WERI-Rb-1 (cell line): ENCODE measurements around the gene PDP2.
"Not testable (repeated sequence)": the region's sequence is repeated elsewhere in the genome, so short reads cannot be mapped to it uniquely, and the experiment has no call there.

Experiments
- DNase-seq: peaks from one replicate; pipeline ENCODE4 v3.0.0-alpha.2; 2020
- H3K27ac ChIP-seq: fragments of 250-450 bp; sonication (Bioruptor Pico); 2 replicates; pipeline ENCODE4 v1.5.1; 2020; ENCODE audit warnings: mild to moderate bottlenecking, moderate library complexity
- H3K27me3 ChIP-seq: fragments of 250-450 bp; sonication (Bioruptor Pico); 2 replicates; pipeline ENCODE4 v1.5.1; 2021; ENCODE audit warnings: mild to moderate bottlenecking, low read depth, moderate library complexity; ENCODE audit not compliant: insufficient read depth, severe bottlenecking
- H3K36me3 ChIP-seq: fragments of 250-450 bp; sonication (Bioruptor Pico); 2 replicates; pipeline ENCODE4 v1.5.1; 2020; ENCODE audit warnings: mild to moderate bottlenecking, moderate library complexity
- H3K4me3 ChIP-seq: 2 replicates; pipeline ENCODE4 v1.5.1; 2011; ENCODE audit warnings: low read depth, mild to moderate bottlenecking, control low read depth, low read length
- H3K9me3 ChIP-seq: fragments of 250-450 bp; sonication (Bioruptor Pico); 2 replicates; pipeline ENCODE4 v1.5.1; 2021; ENCODE audit warnings: mild to moderate bottlenecking, moderate library complexity; ENCODE audit not compliant: severe bottlenecking
- TF ChIP-seq, protein P1 (sequence below): IDR thresholded peaks from 2 replicates; pipeline ENCODE4 v1.5.1; 2011; ENCODE audit warnings: low read depth, mild to moderate bottlenecking, control low read depth, inconsistent platforms, low read length

The PDP2 gene

DNA sequence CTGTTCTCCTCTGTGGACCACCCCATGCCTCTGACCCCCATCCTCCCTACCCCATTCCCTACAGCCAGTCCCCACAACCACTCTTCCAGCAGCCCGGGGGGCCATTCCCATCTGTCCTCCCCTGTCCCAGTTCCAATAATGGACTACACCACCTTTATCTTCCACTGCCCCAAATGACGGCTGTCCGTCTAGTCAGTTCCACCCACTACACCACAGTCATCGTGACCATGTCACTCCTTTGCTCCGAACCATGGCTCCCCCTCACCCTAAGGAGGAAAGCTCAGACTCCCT lies 15.3 kb downstream of the PDP2 start:
- TF ChIP-seq, protein P1, sequence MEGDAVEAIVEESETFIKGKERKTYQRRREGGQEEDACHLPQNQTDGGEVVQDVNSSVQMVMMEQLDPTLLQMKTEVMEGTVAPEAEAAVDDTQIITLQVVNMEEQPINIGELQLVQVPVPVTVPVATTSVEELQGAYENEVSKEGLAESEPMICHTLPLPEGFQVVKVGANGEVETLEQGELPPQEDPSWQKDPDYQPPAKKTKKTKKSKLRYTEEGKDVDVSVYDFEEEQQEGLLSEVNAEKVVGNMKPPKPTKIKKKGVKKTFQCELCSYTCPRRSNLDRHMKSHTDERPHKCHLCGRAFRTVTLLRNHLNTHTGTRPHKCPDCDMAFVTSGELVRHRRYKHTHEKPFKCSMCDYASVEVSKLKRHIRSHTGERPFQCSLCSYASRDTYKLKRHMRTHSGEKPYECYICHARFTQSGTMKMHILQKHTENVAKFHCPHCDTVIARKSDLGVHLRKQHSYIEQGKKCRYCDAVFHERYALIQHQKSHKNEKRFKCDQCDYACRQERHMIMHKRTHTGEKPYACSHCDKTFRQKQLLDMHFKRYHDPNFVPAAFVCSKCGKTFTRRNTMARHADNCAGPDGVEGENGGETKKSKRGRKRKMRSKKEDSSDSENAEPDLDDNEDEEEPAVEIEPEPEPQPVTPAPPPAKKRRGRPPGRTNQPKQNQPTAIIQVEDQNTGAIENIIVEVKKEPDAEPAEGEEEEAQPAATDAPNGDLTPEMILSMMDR, result no peak
- no peaks in the 10 kb centered on the region for H3K27me3 ChIP-seq
- no peak overlapping the region for H3K4me3 ChIP-seq
- no peak for DNase-seq
- H3K9me3 ChIP-seq, result no peaks in the 10 kb centered on the region
- no peaks in the 10 kb centered on the region for H3K36me3 ChIP-seq
- H3K27ac ChIP-seq, result peak overlapping the region; percentile 71

DNA sequence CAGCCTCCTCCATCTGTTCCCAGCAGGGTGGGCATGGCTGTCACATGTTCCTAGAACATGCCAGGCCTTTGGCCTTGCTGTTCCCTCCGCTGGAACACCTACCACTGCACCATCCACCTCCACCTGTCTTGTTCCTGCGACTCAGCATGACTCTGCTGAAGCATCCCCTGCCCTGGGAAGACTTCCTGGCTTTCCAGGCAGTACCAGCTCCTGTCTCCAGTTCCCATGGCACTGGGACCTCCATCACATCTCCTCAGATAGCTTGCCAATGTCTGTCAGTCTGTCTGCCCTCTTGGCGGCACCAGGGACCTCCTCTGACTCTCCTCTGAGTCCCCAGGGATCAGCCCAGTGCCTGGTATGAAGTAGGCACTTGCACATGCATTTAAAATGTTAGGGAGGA lies 15.7 kb downstream of the PDP2 start:
- no peak for DNase-seq

DNA sequence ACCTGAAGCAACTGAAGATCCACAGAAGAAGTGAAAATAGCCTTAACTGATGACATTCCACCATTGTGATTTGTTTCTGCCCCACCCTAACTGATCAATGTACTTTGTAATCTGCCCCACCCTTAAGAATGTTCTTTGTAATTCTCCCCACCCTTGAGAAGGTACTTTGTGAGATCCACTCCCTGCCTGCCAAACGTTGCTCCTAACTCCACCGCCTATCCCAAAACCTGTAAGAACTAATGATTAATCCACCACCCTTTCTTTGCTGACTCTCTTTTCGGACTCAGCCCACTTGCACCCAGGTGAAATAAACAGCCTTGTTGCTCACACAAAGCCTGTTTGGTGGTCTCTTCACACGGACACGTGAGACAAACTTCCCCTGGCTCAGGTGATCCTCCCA lies 16.4 kb downstream of the PDP2 start:
- peak overlapping the region; percentile 71 for H3K27ac ChIP-seq
- H3K9me3 ChIP-seq, H3K4me3 ChIP-seq, H3K27me3 ChIP-seq, H3K36me3 ChIP-seq, DNase-seq: not testable (repeated sequence)

More for the DNA sequence above, 15.7 kb downstream of the PDP2 start:
- Histone ChIP-seq H3K27me3 (no peaks in the 10 kb centered on the region), H3K9me3 (no peaks in the 10 kb centered on the region), H3K36me3 (no peaks in the 10 kb centered on the region), H3K27ac (peak overlapping the region; percentile 71), H3K4me3 (no peak overlapping the region)
- TF ChIP-seq, protein P1, result no peak

GRCh38 chr16:66898207-66898606 lies 17.9 kb downstream of the PDP2 start:
- Histone ChIP-seq H3K27ac (peak overlapping the region; percentile 99), H3K27me3 (no peaks in the 10 kb centered on the region), H3K36me3 (no peaks in the 10 kb centered on the region), H3K9me3 (no peaks in the 10 kb centered on the region), H3K4me3 (no peak overlapping the region)
- TF ChIP-seq, protein P1, result no peak
- DNase-seq, result no peak

DNA sequence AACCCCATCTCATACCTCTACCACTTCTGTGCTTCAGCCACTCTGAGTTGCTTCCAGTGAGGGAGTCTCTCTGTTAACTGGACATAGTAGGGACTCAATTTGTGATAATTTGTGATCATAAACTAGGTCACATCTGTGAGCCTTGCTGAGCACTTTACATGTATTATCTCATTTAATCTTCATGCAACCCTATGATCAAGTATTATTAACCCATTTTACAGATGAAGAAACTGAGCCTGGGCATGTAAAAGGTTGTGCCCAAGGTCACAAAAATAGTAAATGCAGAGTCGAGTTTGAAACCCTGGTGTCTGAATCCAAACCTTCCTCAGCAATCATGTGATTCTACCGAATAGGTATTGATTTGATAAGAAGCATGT lies 18.6 kb downstream of the PDP2 start:
- Histone ChIP-seq H3K36me3 (no peaks in the 10 kb centered on the region), H3K9me3 (no peaks in the 10 kb centered on the region), H3K27ac (peak overlapping the region; percentile 99), H3K4me3 (no peak overlapping the region), H3K27me3 (no peaks in the 10 kb centered on the region)
- no peak for DNase-seq
- TF ChIP-seq, protein P1, result no peak

DNA sequence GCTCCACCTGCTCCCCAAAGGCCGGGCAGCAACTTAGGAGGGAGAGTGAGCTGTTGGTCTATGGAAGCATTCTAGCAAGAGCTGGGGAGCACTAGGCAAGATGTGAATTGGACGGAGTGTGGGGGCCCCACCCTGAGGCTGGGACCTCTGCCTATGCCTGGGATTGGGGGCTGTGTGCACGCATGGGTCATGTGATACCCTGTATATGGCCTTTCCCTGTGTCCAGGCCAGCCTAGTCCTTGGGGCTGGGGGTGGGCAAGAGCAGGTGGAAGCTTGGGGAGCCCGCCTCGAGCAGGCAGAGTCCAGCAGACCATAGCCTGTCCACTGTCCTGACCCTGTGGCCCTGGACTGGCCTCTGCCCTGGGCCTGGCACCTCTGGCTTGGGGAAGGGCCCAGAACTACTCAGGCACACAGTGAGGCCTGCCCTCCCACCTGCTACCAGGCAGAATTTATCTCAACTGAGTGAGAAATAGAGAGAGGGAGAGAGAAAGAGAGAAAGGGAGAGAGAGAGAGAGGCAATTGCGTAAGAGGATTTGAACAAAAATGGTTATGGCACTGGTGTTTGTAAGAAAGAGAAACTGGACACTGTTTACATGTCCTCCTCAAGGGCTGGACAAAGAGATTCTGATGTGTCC lies 19.1 kb downstream of the PDP2 start:
- no peaks in the 10 kb centered on the region for H3K9me3 ChIP-seq
- TF ChIP-seq, protein P1, result no peak
- no peak for DNase-seq
- H3K4me3 ChIP-seq, result no peak overlapping the region
- no peaks in the 10 kb centered on the region for H3K36me3 ChIP-seq
- no peaks in the 10 kb centered on the region for H3K27me3 ChIP-seq
- peak overlapping the region; percentile 99 for H3K27ac ChIP-seq
